ENCODE measurements around the gene SLC8A1.

SLC8A1 gene

GRCh38 chr2:40256649-40257048 is 195.2 kb downstream of the SLC8A1 start:
- H2BK120ac ChIP-seq (ENCODE audit: insufficient read depth, low read length, poor library complexity), result no peak overlapping the region
- H2AFZ ChIP-seq (ENCODE audit: insufficient read depth, low read length, poor library complexity), result no peak overlapping the region
- H3K23ac ChIP-seq (ENCODE audit: low read length), result no peak overlapping the region
- no peak overlapping the region for H3K27ac ChIP-seq (ENCODE audit: low read depth, low read length)
- no peak overlapping the region for H3K4ac ChIP-seq (ENCODE audit: low read depth, low read length)
- H3K14ac ChIP-seq (ENCODE audit: low read length), result no peak overlapping the region
- no peaks in the 10 kb centered on the region for H3K79me2 ChIP-seq (ENCODE audit: control insufficient read depth, insufficient read depth, low read length, poor library complexity)
- H3K79me1 ChIP-seq (ENCODE audit: low read length), result no peaks in the 10 kb centered on the region
- H4K8ac ChIP-seq (ENCODE audit: low read depth, low read length), result no peak overlapping the region
- H4K91ac ChIP-seq (ENCODE audit: low read depth, low read length), result no peak overlapping the region
- H3K4me1 ChIP-seq (ENCODE audit: control insufficient read depth in 1 of 2, insufficient read depth in 2 of 2, low read length in 2 of 2), result no peaks in the 10 kb centered on the region
- H3K4me2 ChIP-seq (ENCODE audit: low read length), result no peak overlapping the region
- no peak overlapping the region for H2BK12ac ChIP-seq (ENCODE audit: low read length)
- no peaks in the 10 kb centered on the region for H3K36me3 ChIP-seq (ENCODE audit: control insufficient read depth in 1 of 2, insufficient read depth in 2 of 2, low read length in 2 of 2)
- H3K9ac ChIP-seq (ENCODE audit: low read length), result no peak overlapping the region
- H2BK5ac ChIP-seq (ENCODE audit: low read depth, low read length, poor library complexity), result no peak overlapping the region
- no peak overlapping the region for H3K18ac ChIP-seq (ENCODE audit: low read length)
- DNase-seq, result no peak
- H3K4me3 ChIP-seq (ENCODE audit: low read depth, low read length), result no peak overlapping the region
- no peaks in the 10 kb centered on the region for H3K27me3 ChIP-seq (ENCODE audit: insufficient read depth, low read length)
- H2AK5ac ChIP-seq (ENCODE audit: low read length), result no peak overlapping the region
- no peaks in the 10 kb centered on the region for H3K9me3 ChIP-seq (ENCODE audit: insufficient read depth, low read depth, low read length)
- no peak overlapping the region for H4K12ac ChIP-seq (ENCODE audit: low read depth, low read length)

- Histone ChIP-seq H3K27me3 (ENCODE audit: insufficient read depth, low read length) (no peaks in the 10 kb centered on the region), H3K23ac (ENCODE audit: low read length) (no peak overlapping the region), H3K36me3 (ENCODE audit: control insufficient read depth in 1 of 2, insufficient read depth in 2 of 2, low read length in 2 of 2) (no peaks in the 10 kb centered on the region), H4K8ac (ENCODE audit: low read depth, low read length) (no peak overlapping the region), H2BK12ac (ENCODE audit: low read length) (no peak overlapping the region), H3K4me2 (ENCODE audit: low read length) (no peak overlapping the region), H3K4me1 (ENCODE audit: control insufficient read depth in 1 of 2, insufficient read depth in 2 of 2, low read length in 2 of 2) (no peaks in the 10 kb centered on the region), H4K91ac (ENCODE audit: low read depth, low read length) (no peak overlapping the region), H3K9ac (ENCODE audit: low read length) (no peak overlapping the region), H3K14ac (ENCODE audit: low read length) (no peak overlapping the region), H3K18ac (ENCODE audit: low read length) (no peak overlapping the region), H2AK5ac (ENCODE audit: low read length) (no peak overlapping the region), H3K4me3 (ENCODE audit: low read depth, low read length) (no peak overlapping the region), H3K9me3 (ENCODE audit: insufficient read depth, low read depth, low read length) (no peaks in the 10 kb centered on the region), H2BK5ac (ENCODE audit: low read depth, low read length, poor library complexity) (no peak overlapping the region), H3K4ac (ENCODE audit: low read depth, low read length) (no peak overlapping the region), H3K79me2 (ENCODE audit: control insufficient read depth, insufficient read depth, low read length, poor library complexity) (no peaks in the 10 kb centered on the region), H4K12ac (ENCODE audit: low read depth, low read length) (no peak overlapping the region), H3K79me1 (ENCODE audit: low read length) (no peaks in the 10 kb centered on the region), H2BK120ac (ENCODE audit: insufficient read depth, low read length, poor library complexity) (no peak overlapping the region), H3K27ac (ENCODE audit: low read depth, low read length) (no peak overlapping the region), H2AFZ (ENCODE audit: insufficient read depth, low read length, poor library complexity) (no peak overlapping the region)
- WGBS (ENCODE audit: extremely low coverage, insufficient coverage, insufficient read length), result no CpG with 5 or more reads among the region's 6 CpGs
- DNase-seq, result no peak
Observed at GRCh38 chr2:40256008-40256407, 195.9 kb downstream of the SLC8A1 start.

GRCh38 chr2:40255103-40255502 is 196.8 kb downstream of the SLC8A1 start:
- Histone ChIP-seq H3K18ac (ENCODE audit: low read length) (no peak overlapping the region), H3K79me1 (ENCODE audit: low read length) (no peaks in the 10 kb centered on the region), H3K23ac (ENCODE audit: low read length) (no peak overlapping the region), H3K14ac (ENCODE audit: low read length) (no peak overlapping the region), H3K79me2 (ENCODE audit: control insufficient read depth, insufficient read depth, low read length, poor library complexity) (no peaks in the 10 kb centered on the region), H3K4ac (ENCODE audit: low read depth, low read length) (no peak overlapping the region), H4K91ac (ENCODE audit: low read depth, low read length) (no peak overlapping the region), H3K4me2 (ENCODE audit: low read length) (no peak overlapping the region), H3K4me1 (ENCODE audit: control insufficient read depth in 1 of 2, insufficient read depth in 2 of 2, low read length in 2 of 2) (no peaks in the 10 kb centered on the region), H3K27ac (ENCODE audit: low read depth, low read length) (no peak overlapping the region), H3K9ac (ENCODE audit: low read length) (no peak overlapping the region), H2BK120ac (ENCODE audit: insufficient read depth, low read length, poor library complexity) (no peak overlapping the region), H3K9me3 (ENCODE audit: insufficient read depth, low read depth, low read length) (no peaks in the 10 kb centered on the region), H2BK5ac (ENCODE audit: low read depth, low read length, poor library complexity) (no peak overlapping the region), H4K8ac (ENCODE audit: low read depth, low read length) (no peak overlapping the region), H3K27me3 (ENCODE audit: insufficient read depth, low read length) (no peaks in the 10 kb centered on the region), H3K36me3 (ENCODE audit: control insufficient read depth in 1 of 2, insufficient read depth in 2 of 2, low read length in 2 of 2) (no peaks in the 10 kb centered on the region), H2AK5ac (ENCODE audit: low read length) (no peak overlapping the region), H2BK12ac (ENCODE audit: low read length) (no peak overlapping the region), H4K12ac (ENCODE audit: low read depth, low read length) (no peak overlapping the region), H2AFZ (ENCODE audit: insufficient read depth, low read length, poor library complexity) (no peak overlapping the region), H3K4me3 (ENCODE audit: low read depth, low read length) (no peak overlapping the region)
- DNase-seq, result no peak

GRCh38 chr2:40254611-40255010 is 197.3 kb downstream of the SLC8A1 start:
- H3K4me1 ChIP-seq (ENCODE audit: control insufficient read depth in 1 of 2, insufficient read depth in 2 of 2, low read length in 2 of 2), result no peaks in the 10 kb centered on the region
- no peak overlapping the region for H3K4me3 ChIP-seq (ENCODE audit: low read depth, low read length)
- no peak overlapping the region for H3K9ac ChIP-seq (ENCODE audit: low read length)
- H3K36me3 ChIP-seq (ENCODE audit: control insufficient read depth in 1 of 2, insufficient read depth in 2 of 2, low read length in 2 of 2), result no peaks in the 10 kb centered on the region
- H3K27ac ChIP-seq (ENCODE audit: low read depth, low read length), result no peak overlapping the region
- no peak overlapping the region for H2BK120ac ChIP-seq (ENCODE audit: insufficient read depth, low read length, poor library complexity)
- no peak overlapping the region for H3K14ac ChIP-seq (ENCODE audit: low read length)
- no peak overlapping the region for H3K18ac ChIP-seq (ENCODE audit: low read length)
- H3K4ac ChIP-seq (ENCODE audit: low read depth, low read length), result no peak overlapping the region
- no peak overlapping the region for H4K12ac ChIP-seq (ENCODE audit: low read depth, low read length)
- no CpG with 5 or more reads among the region's 1 CpG for WGBS (ENCODE audit: extremely low coverage, insufficient coverage, insufficient read length)
- H3K27me3 ChIP-seq (ENCODE audit: insufficient read depth, low read length), result no peaks in the 10 kb centered on the region
- H3K79me1 ChIP-seq (ENCODE audit: low read length), result no peaks in the 10 kb centered on the region
- H2BK5ac ChIP-seq (ENCODE audit: low read depth, low read length, poor library complexity), result no peak overlapping the region
- H3K9me3 ChIP-seq (ENCODE audit: insufficient read depth, low read depth, low read length), result no peaks in the 10 kb centered on the region
- no peak overlapping the region for H2BK12ac ChIP-seq (ENCODE audit: low read length)
- H2AFZ ChIP-seq (ENCODE audit: insufficient read depth, low read length, poor library complexity), result no peak overlapping the region
- no peak for DNase-seq
- no peak overlapping the region for H3K4me2 ChIP-seq (ENCODE audit: low read length)
- H4K8ac ChIP-seq (ENCODE audit: low read depth, low read length), result no peak overlapping the region
- H3K79me2 ChIP-seq (ENCODE audit: control insufficient read depth, insufficient read depth, low read length, poor library complexity), result no peaks in the 10 kb centered on the region
- H3K23ac ChIP-seq (ENCODE audit: low read length), result no peak overlapping the region
- no peak overlapping the region for H2AK5ac ChIP-seq (ENCODE audit: low read length)
- H4K91ac ChIP-seq (ENCODE audit: low read depth, low read length), result no peak overlapping the region

- Histone ChIP-seq H3K27ac (ENCODE audit: low read depth, low read length) (no peak overlapping the region), H2AFZ (ENCODE audit: insufficient read depth, low read length, poor library complexity) (no peak overlapping the region), H3K79me1 (ENCODE audit: low read length) (peaks cover 2% of the 10 kb centered on the region), H2BK5ac (ENCODE audit: low read depth, low read length, poor library complexity) (no peak overlapping the region), H3K23ac (ENCODE audit: low read length) (no peak overlapping the region), H2BK120ac (ENCODE audit: insufficient read depth, low read length, poor library complexity) (no peak overlapping the region), H2AK5ac (ENCODE audit: low read length) (no peak overlapping the region), H3K9ac (ENCODE audit: low read length) (no peak overlapping the region), H3K4ac (ENCODE audit: low read depth, low read length) (no peak overlapping the region), H3K18ac (ENCODE audit: low read length) (no peak overlapping the region), H2BK12ac (ENCODE audit: low read length) (no peak overlapping the region), H3K4me1 (ENCODE audit: control insufficient read depth in 1 of 2, insufficient read depth in 2 of 2, low read length in 2 of 2) (no peaks in the 10 kb centered on the region), H3K4me3 (ENCODE audit: low read depth, low read length) (no peak overlapping the region), H3K36me3 (ENCODE audit: control insufficient read depth in 1 of 2, insufficient read depth in 2 of 2, low read length in 2 of 2) (no peaks in the 10 kb centered on the region), H3K14ac (ENCODE audit: low read length) (no peak overlapping the region), H3K4me2 (ENCODE audit: low read length) (no peak overlapping the region), H3K79me2 (ENCODE audit: control insufficient read depth, insufficient read depth, low read length, poor library complexity) (no peaks in the 10 kb centered on the region), H3K27me3 (ENCODE audit: insufficient read depth, low read length) (no peaks in the 10 kb centered on the region), H4K12ac (ENCODE audit: low read depth, low read length) (no peak overlapping the region), H4K91ac (ENCODE audit: low read depth, low read length) (no peak overlapping the region), H4K8ac (ENCODE audit: low read depth, low read length) (no peak overlapping the region), H3K9me3 (ENCODE audit: insufficient read depth, low read depth, low read length) (no peaks in the 10 kb centered on the region)
- WGBS (ENCODE audit: extremely low coverage, insufficient coverage, insufficient read length), result no CpG with 5 or more reads among the region's 2 CpGs
- DNase-seq, result no peak
Observed at GRCh38 chr2:40251137-40251536, 200.8 kb downstream of the SLC8A1 start.
